HEK293 (cell line): Measurements from ENCODE around the gene TMEM141.

Experiments used
- YY1 ChIP-seq: fragments of 450-650 bp; formaldehyde crosslinking; IDR thresholded peaks from 2 replicates; pipeline ENCODE4 v1.5.1; 2018; ENCODE audit warnings: missing biosample characterization, missing genetic modification characterization
- ZNF146 ChIP-seq: fragments of 450-650 bp; formaldehyde crosslinking; IDR thresholded peaks from 2 replicates; pipeline ENCODE4 v1.5.1; 2016; ENCODE audit warnings: missing biosample characterization, missing genetic modification characterization
- ZNF354C ChIP-seq: fragments of 450-650 bp; formaldehyde crosslinking; IDR thresholded peaks from 2 replicates; pipeline ENCODE4 v1.5.1; 2016; ENCODE audit warnings: missing biosample characterization, missing genetic modification characterization, low read depth, borderline replicate concordance
- TF ChIP-seq, protein P1 (sequence below): fragments of 450-650 bp; formaldehyde crosslinking; IDR thresholded peaks from 2 replicates; pipeline ENCODE4 v1.5.1; 2016; ENCODE audit warnings: missing biosample characterization, missing genetic modification characterization

DNA sequence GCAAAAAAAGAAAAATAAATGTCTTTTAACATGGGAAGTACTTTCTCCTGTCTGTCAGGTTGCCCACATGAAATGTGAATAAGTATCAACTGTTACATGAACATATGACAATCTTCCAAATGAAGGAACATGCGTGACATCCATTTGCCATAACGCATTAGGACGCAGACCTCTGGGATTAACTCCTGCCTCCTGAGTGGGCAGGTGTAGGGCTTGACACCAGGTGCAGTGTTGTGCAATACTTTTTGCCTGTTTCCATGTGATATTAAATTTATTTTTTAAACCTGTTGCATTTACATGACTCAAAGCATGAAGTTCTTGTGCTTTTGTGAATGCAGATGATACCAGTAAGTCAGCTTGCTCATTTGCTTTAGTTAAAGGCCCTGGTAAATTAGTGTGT is 8.7 kb upstream of the TMEM141 start:
- TF ChIP-seq, protein P1, sequence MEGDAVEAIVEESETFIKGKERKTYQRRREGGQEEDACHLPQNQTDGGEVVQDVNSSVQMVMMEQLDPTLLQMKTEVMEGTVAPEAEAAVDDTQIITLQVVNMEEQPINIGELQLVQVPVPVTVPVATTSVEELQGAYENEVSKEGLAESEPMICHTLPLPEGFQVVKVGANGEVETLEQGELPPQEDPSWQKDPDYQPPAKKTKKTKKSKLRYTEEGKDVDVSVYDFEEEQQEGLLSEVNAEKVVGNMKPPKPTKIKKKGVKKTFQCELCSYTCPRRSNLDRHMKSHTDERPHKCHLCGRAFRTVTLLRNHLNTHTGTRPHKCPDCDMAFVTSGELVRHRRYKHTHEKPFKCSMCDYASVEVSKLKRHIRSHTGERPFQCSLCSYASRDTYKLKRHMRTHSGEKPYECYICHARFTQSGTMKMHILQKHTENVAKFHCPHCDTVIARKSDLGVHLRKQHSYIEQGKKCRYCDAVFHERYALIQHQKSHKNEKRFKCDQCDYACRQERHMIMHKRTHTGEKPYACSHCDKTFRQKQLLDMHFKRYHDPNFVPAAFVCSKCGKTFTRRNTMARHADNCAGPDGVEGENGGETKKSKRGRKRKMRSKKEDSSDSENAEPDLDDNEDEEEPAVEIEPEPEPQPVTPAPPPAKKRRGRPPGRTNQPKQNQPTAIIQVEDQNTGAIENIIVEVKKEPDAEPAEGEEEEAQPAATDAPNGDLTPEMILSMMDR (tag by site-specific recombination) = no peak
- TF ChIP-seq ZNF146 (tag by site-specific recombination) (no peak), ZNF354C (tag by site-specific recombination) (no peak), YY1 (tag by site-specific recombination) (no peak)
